HepG2 (cell line): Measurements from ENCODE around the gene SYPL2. TPM values are rescaled to one million over a fixed set of nuclear protein-coding genes. Genes with fewer than 3 reads are reported as not detected.

ENCODE experiments used
- ATAC-seq: fragments of 200-7000 bp; cut with Tn5 transposase; 3 replicates; pipeline ENCODE4 v1.9.1; 2020; ENCODE audit warnings: mild to moderate bottlenecking, moderate library complexity
- BruUV-seq: library from RNA; stranded (reverse); fragments of 400-500 nt; replicated peaks from 2 replicates; lab custom pipeline; 2021; lab: Mats Ljungman, UMichigan
- CTCF ChIA-PET: fragments of 300-600 bp; formaldehyde crosslinking; extraction: SDS; loops from one replicate; lab custom pipeline; 2021; ENCODE audit warnings: low total read pairs, inconsistent platforms, low intra/inter-chr PET ratio; lab: Yijun Ruan, JAX
- POLR2A ChIA-PET: fragments of 350-600 bp; sonication (Branson Sonifier 250); formaldehyde crosslinking; loops from one replicate; lab custom pipeline; 2020; ENCODE audit warnings: antibody characterized with exemption, inconsistent platforms; lab: Yijun Ruan, JAX
- DNase-seq: peaks from one replicate; pipeline ENCODE4 v3.0.0-alpha.2; 2015; ENCODE audit warnings: low spot score
- FAIRE-seq: peaks from 3 replicates; lab custom pipeline; 2011; peaks lifted over from hg19 to GRCh38; lab: Jason Lieb, UNC
- H2AFZ ChIP-seq: one replicate; pipeline ENCODE4 v1.6.1; 2011; ENCODE audit warnings: low read length, inconsistent platforms
- H3K27ac ChIP-seq: fragments of 300-600 bp; 3 replicates; pipeline ENCODE4 v1.8.0; 2011; ENCODE audit warnings: mixed run types, mild to moderate bottlenecking, mixed read lengths, low read length, inconsistent platforms; ENCODE audit not compliant: insufficient read depth; ENCODE audit errors: extremely low read length
- H3K27me3 ChIP-seq, 2 experiments: fragments of 200-600 bp in 1 of 2; 2 replicates in 1 of 2; 3 replicates in 1 of 2; pipeline versions ENCODE4 v1.6.0 to v1.8.0; 2011; ENCODE audit warnings: low read length in 2 of 2, mild to moderate bottlenecking in 2 of 2, moderate library complexity in 2 of 2, inconsistent platforms in 1 of 2; ENCODE audit not compliant: insufficient read depth in 2 of 2, control insufficient read depth in 1 of 2
- H3K36me3 ChIP-seq, 2 experiments: fragments of 200-600 bp in 1 of 2; replicated peaks in 1 of 2; 2 replicates in 1 of 2; 3 replicates in 1 of 2; pipeline versions ENCODE4 v1.5.1 to v1.8.0; 2011; ENCODE audit warnings: low read length in 2 of 2, inconsistent platforms in 1 of 2; ENCODE audit not compliant: insufficient read depth in 2 of 2, control insufficient read depth in 1 of 2
- H3K4me1 ChIP-seq: 2 replicates; pipeline ENCODE4 v1.5.1; 2012; ENCODE audit warnings: low read length, inconsistent platforms; ENCODE audit not compliant: insufficient read depth
- H3K4me2 ChIP-seq: 2 replicates; pipeline ENCODE4 v1.6.0; 2011; ENCODE audit warnings: low read depth, low read length, inconsistent platforms
- H3K4me3 ChIP-seq, 3 experiments: fragments of 200-600 bp in 1 of 3; sonication (generic), shearing (Covaris generic) in 1 of 3; replicated peaks in 1 of 3; 2 replicates each; pipeline ENCODE4 v1.5.1; 2011 to 2016; ENCODE audit warnings: low read length in 3 of 3, inconsistent platforms in 2 of 3, low read depth in 2 of 3, mild to moderate bottlenecking in 2 of 3, control low read depth in 1 of 3, mixed read lengths in 1 of 3; ENCODE audit not compliant: insufficient read depth in 1 of 3
- H3K79me2 ChIP-seq: one replicate; pipeline ENCODE4 v1.6.1; 2011; ENCODE audit warnings: low read length, inconsistent platforms; ENCODE audit not compliant: insufficient read depth
- H3K9ac ChIP-seq: 2 replicates; pipeline ENCODE4 v1.6.0; 2011; ENCODE audit warnings: mild to moderate bottlenecking, low read depth, low read length, inconsistent platforms; ENCODE audit not compliant: insufficient read depth
- H3K9me3 ChIP-seq: 2 replicates; pipeline ENCODE4 v1.5.1; 2012; ENCODE audit warnings: mild to moderate bottlenecking, low read length
- H4K20me1 ChIP-seq: 2 replicates; pipeline ENCODE4 v1.6.0; 2011; ENCODE audit warnings: inconsistent platforms, mild to moderate bottlenecking, low read length, moderate library complexity; ENCODE audit not compliant: insufficient read depth
- ATF7-NPFF ChIP-seq: sonication (generic); formaldehyde crosslinking; IDR thresholded peaks from 2 replicates; pipeline ENCODE4 v1.8.1; 2023; ENCODE audit warnings: mild to moderate bottlenecking, low read depth, missing genetic modification reagents, moderate library complexity
- EHMT2 ChIP-seq: fragments of 200-600 bp; sonication (generic); IDR thresholded peaks from 2 replicates; pipeline ENCODE4 v1.7.0; 2017; ENCODE audit warnings: antibody characterized with exemption, low read depth, low read length, borderline replicate concordance
- FOXK1 ChIP-seq: sonication (generic); formaldehyde crosslinking; IDR thresholded peaks from 2 replicates; pipeline ENCODE4 v1.4.0; 2020; ENCODE audit warnings: low read depth, missing genetic modification reagents, borderline replicate concordance
- HMG20A ChIP-seq: IDR thresholded peaks from 2 replicates; pipeline ENCODE4 v1.6.1; 2016; ENCODE audit warnings: borderline replicate concordance
- ISX ChIP-seq: sonication (generic); formaldehyde crosslinking; conservative IDR thresholded peaks from 2 replicates; pipeline ENCODE4 v1.5.0; 2020; ENCODE audit warnings: missing genetic modification reagents
- KLF6 ChIP-seq: IDR thresholded peaks from 2 replicates; pipeline ENCODE4 v1.8.0; 2016; ENCODE audit warnings: missing biosample characterization, missing genetic modification reagents
- MBNL3 ChIP-seq: fragments of 250-450 bp; sonication (Bioruptor Pico); conservative IDR thresholded peaks from 2 replicates; pipeline ENCODE4 v1.8.0; 2022; ENCODE audit warnings: mild to moderate bottlenecking, inconsistent platforms
- MED8 ChIP-seq: sonication (generic); formaldehyde crosslinking; IDR thresholded peaks from 2 replicates; pipeline ENCODE4 v1.8.1; 2023; ENCODE audit warnings: mild to moderate bottlenecking, missing genetic modification reagents; ENCODE audit not compliant: insufficient replicate concordance
- MZF1 ChIP-seq: sonication (generic); formaldehyde crosslinking; IDR thresholded peaks from 2 replicates; pipeline ENCODE4 v1.8.1; 2023; ENCODE audit warnings: mild to moderate bottlenecking, missing genetic modification reagents, borderline replicate concordance
- NCOR1 ChIP-seq: fragments of 200-600 bp; sonication (generic); IDR thresholded peaks from 2 replicates; pipeline ENCODE4 v1.7.0; 2017; ENCODE audit warnings: antibody characterized with exemption, low read length, borderline replicate concordance
- NFRKB ChIP-seq: fragments of 450-650 bp; IDR thresholded peaks from 2 replicates; pipeline ENCODE4 v1.6.1; 2017
- NR2C2 ChIP-seq: sonication (generic); formaldehyde crosslinking; IDR thresholded peaks from 2 replicates; pipeline ENCODE4 v1.4.0; 2020; ENCODE audit warnings: missing genetic modification reagents, mild to moderate bottlenecking, moderate library complexity, borderline replicate concordance
- PAX8 ChIP-seq: sonication (generic); formaldehyde crosslinking; IDR thresholded peaks from 2 replicates; pipeline ENCODE4 v1.8.0; 2022; ENCODE audit warnings: mild to moderate bottlenecking, missing genetic modification reagents, borderline replicate concordance
- PHF20 ChIP-seq: sonication (generic); formaldehyde crosslinking; IDR thresholded peaks from 2 replicates; pipeline ENCODE4 v1.5.0; 2020; ENCODE audit warnings: mild to moderate bottlenecking, missing genetic modification reagents
- RARG ChIP-seq: sonication (generic); formaldehyde crosslinking; IDR thresholded peaks from 2 replicates; pipeline ENCODE4 v1.4.0; 2020; ENCODE audit warnings: low read depth, mild to moderate bottlenecking, missing genetic modification reagents
- RFXAP ChIP-seq: sonication (generic); formaldehyde crosslinking; IDR thresholded peaks from 2 replicates; pipeline ENCODE4 v1.4.0; 2020; ENCODE audit warnings: missing genetic modification reagents, borderline replicate concordance
- SIN3A ChIP-seq: IDR thresholded peaks from 2 replicates; pipeline ENCODE4 v1.6.1; 2011; ENCODE audit warnings: low read depth, mild to moderate bottlenecking, control low read depth, low read length, borderline replicate concordance
- TOPORS ChIP-seq: sonication (generic); formaldehyde crosslinking; IDR thresholded peaks from 2 replicates; pipeline ENCODE4 v1.8.0; 2023; ENCODE audit warnings: mild to moderate bottlenecking, missing genetic modification reagents
- ZNF230 ChIP-seq: sonication (generic); formaldehyde crosslinking; IDR thresholded peaks from 2 replicates; pipeline ENCODE4 v1.4.0; 2020; ENCODE audit warnings: mild to moderate bottlenecking, missing genetic modification reagents
- ZNF256 ChIP-seq: sonication (generic); formaldehyde crosslinking; conservative IDR thresholded peaks from 2 replicates; pipeline ENCODE4 v1.4.0; 2020; ENCODE audit warnings: missing genetic modification reagents
- ZNF383 ChIP-seq: sonication (generic); formaldehyde crosslinking; IDR thresholded peaks from 2 replicates; pipeline ENCODE4 v1.4.0; 2020; ENCODE audit warnings: missing genetic modification reagents, mild to moderate bottlenecking, borderline replicate concordance
- ZNF761 ChIP-seq: sonication (generic); formaldehyde crosslinking; conservative IDR thresholded peaks from 2 replicates; pipeline ENCODE4 v1.4.0; 2020; ENCODE audit warnings: mild to moderate bottlenecking, missing genetic modification reagents
- ZNF781 ChIP-seq: sonication (generic); formaldehyde crosslinking; IDR thresholded peaks from 2 replicates; pipeline ENCODE4 v1.5.1; 2020; ENCODE audit warnings: borderline replicate concordance, mild to moderate bottlenecking, missing genetic modification reagents; ENCODE audit errors: not compliant biosample characterization
- WGBS: methylation state at CpG from one replicate; pipeline ENCODE4 v1.1.6; 2017; ENCODE audit warnings: low lambda C conversion rate; 5-methylcytosine and 5-hydroxymethylcytosine counted together
- in situ Hi-C: cut with HindIII; loops from 2 replicates; pipeline ENCODE4 v1.10.0; 2017; ENCODE audit warnings: low pct_unique_long_range_greater_than_20kb; ENCODE audit not compliant: extremely low pct_ligation_motif_present
- intact Hi-C: fragments of 100-400 bp; cut with micrococcal nuclease; formaldehyde crosslinking; loops from one replicate; pipeline ENCODE4 v1.10.0; 2022; ENCODE audit not compliant: unreplicated experiment
- polyA plus RNA-seq, 8 experiments: library from polyadenylated mRNA; depleted of rRNA in 3 of 8; stranded (reverse) in 7 of 8; unstranded in 1 of 8; fragments of >200 nt; fragmentation: Illumina TruSeq in 4 of 8; extraction: Trizol in 4 of 8; gene quantifications; 2 replicates each; pipeline versions ENCODE4 v1.2.1 to v1.2.3, GENCODE V29; 2011 to 2016; ENCODE audit warnings: low read depth in 4 of 8, missing spikeins in 1 of 8, mixed read lengths in 1 of 8; ENCODE audit not compliant: insufficient read depth in 1 of 8
- total RNA-seq, 5 experiments: library from RNA; depleted of rRNA; stranded (reverse); fragments of >200 nt; fragmentation: Illumina TruSeq; extraction: Trizol; gene quantifications; 2 replicates each; pipeline ENCODE4 v1.2.3, GENCODE V29; 2016; ENCODE audit warnings: low read depth in 1 of 5
- TF ChIP-seq, protein P1 (sequence below): sonication (generic); formaldehyde crosslinking; IDR thresholded peaks from 2 replicates; pipeline ENCODE4 v1.8.0; 2023; ENCODE audit warnings: mild to moderate bottlenecking, missing genetic modification reagents
- TF ChIP-seq, protein P2 (sequence below): sonication (generic); formaldehyde crosslinking; IDR thresholded peaks from 2 replicates; pipeline ENCODE4 v1.4.0; 2020; ENCODE audit warnings: mild to moderate bottlenecking, missing genetic modification reagents
- TF ChIP-seq, protein P3 (sequence below): sonication (generic); formaldehyde crosslinking; IDR thresholded peaks from 2 replicates; pipeline ENCODE4 v1.8.1; 2022; ENCODE audit warnings: mild to moderate bottlenecking, missing genetic modification reagents

The SYPL2 gene
- total and polyA plus RNA-seq, 2 of the 13 experiments (the other 11 are each of a cell fraction or from before 2014, with no cell fraction given): 0.17 to 0.24 TPM

DNA sequence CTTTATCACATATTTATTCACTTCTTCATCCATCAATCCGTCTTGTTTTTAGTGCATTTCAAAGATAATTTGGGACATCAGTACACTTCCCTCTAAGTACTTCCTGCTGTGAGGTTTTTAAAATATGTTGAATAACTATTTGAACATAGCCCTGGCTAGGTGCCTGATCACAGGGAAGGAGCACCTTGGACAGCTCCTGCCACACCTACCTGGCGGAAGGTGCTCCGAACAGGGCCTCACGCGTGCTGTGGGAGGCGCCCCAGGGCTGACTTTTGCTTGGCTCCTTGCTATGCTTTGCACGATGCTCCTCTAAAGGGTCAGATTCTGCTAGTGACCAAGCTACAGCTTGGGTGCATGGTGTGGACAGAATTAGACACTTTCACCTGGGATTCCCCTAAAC, 12.5 kb downstream of the SYPL2 start:
- Histone ChIP-seq H3K27ac (no peak overlapping the region), H3K27me3 (peaks cover 1 to 33% of the 10 kb centered on the region in 2 experiments; a peak in 4 of 5 replicates), H3K4me3 (no peak overlapping the region), H4K20me1 (no peaks in the 10 kb centered on the region), H3K9ac (no peak overlapping the region), H3K9me3 (no peaks in the 10 kb centered on the region), H3K79me2 (no peaks in the 10 kb centered on the region), H3K4me1 (peaks cover 6% of the 10 kb centered on the region; the same call in 1 of the 2 replicates), H2AFZ (no peak overlapping the region), H3K36me3 (no peaks in the 10 kb centered on the region), H3K4me2 (no peak overlapping the region)
- no TSS peak for BruUV-seq
- peak; percentile 23; the same call in 2 of the 3 replicates for ATAC-seq
- POLR2A ChIA-PET: no interaction called here
- DNase-seq: no peak
- intact Hi-C loops: no loop called here
- FAIRE-seq: no peak
- in situ Hi-C loops: no loop called here
- CTCF ChIA-PET: no interaction called here
- WGBS: 9% methylated on average over 6 of the region's 7 CpGs
- TF ChIP-seq MBNL3 (CRISPR knock-in tag): no peak
- no peak for TF ChIP-seq RFXAP (CRISPR knock-in tag)
- TF ChIP-seq ZNF761 (CRISPR knock-in tag): no peak
- no peak for TF ChIP-seq ATF7-NPFF
- TF ChIP-seq NFRKB: no peak
- TF ChIP-seq RARG (CRISPR knock-in tag): no peak
- TF ChIP-seq ZNF781 (CRISPR knock-in tag): no peak
- TF ChIP-seq SIN3A: peak; percentile 78; the same call in 1 of the 2 replicates
- TF ChIP-seq ISX: no peak
- TF ChIP-seq, protein P1, sequence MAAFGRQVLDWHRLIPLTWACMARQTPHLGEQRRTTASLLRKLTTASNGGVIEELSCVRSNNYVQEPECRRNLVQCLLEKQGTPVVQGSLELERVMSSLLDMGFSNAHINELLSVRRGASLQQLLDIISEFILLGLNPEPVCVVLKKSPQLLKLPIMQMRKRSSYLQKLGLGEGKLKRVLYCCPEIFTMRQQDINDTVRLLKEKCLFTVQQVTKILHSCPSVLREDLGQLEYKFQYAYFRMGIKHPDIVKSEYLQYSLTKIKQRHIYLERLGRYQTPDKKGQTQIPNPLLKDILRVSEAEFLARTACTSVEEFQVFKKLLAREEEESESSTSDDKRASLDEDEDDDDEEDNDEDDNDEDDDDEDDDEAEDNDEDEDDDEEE (CRISPR knock-in tag): no peak
- no peak for TF ChIP-seq MZF1
- TF ChIP-seq FOXK1: no peak
- TF ChIP-seq MED8 (CRISPR knock-in tag): no peak
- TF ChIP-seq, protein P2, sequence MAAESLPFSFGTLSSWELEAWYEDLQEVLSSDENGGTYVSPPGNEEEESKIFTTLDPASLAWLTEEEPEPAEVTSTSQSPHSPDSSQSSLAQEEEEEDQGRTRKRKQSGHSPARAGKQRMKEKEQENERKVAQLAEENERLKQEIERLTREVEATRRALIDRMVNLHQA (CRISPR knock-in tag): no peak
- no peak for TF ChIP-seq NR2C2 (CRISPR knock-in tag)
- TF ChIP-seq ZNF383 (CRISPR knock-in tag): no peak
- TF ChIP-seq ZNF256 (CRISPR knock-in tag): no peak
- TF ChIP-seq KLF6 (CRISPR knock-in tag): 0 out of 2 replicates have a peak, but pooled peaks have one; percentile 36
- TF ChIP-seq NCOR1: no peak
- TF ChIP-seq PHF20 (CRISPR knock-in tag): no peak
- peak; percentile 71; the same call in 1 of the 2 replicates for TF ChIP-seq EHMT2
- TF ChIP-seq ZNF230: no peak
- no peak for TF ChIP-seq TOPORS (CRISPR knock-in tag)
- TF ChIP-seq, protein P3, sequence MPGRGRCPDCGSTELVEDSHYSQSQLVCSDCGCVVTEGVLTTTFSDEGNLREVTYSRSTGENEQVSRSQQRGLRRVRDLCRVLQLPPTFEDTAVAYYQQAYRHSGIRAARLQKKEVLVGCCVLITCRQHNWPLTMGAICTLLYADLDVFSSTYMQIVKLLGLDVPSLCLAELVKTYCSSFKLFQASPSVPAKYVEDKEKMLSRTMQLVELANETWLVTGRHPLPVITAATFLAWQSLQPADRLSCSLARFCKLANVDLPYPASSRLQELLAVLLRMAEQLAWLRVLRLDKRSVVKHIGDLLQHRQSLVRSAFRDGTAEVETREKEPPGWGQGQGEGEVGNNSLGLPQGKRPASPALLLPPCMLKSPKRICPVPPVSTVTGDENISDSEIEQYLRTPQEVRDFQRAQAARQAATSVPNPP (CRISPR knock-in tag): no peak
- TF ChIP-seq HMG20A: no peak
- no peak for TF ChIP-seq PAX8 (CRISPR knock-in tag)
